ENCODE measurements around the gene RNF40. TPM values are rescaled to one million over a fixed set of nuclear protein-coding genes. Genes with fewer than 3 reads are reported as not detected.
A peak's percentile ranks its signal among the peaks of the same experiment; 100 is the strongest.

The RNF40 gene
- total and polyA plus RNA-seq, 2 of the 8 experiments (the other 6 are each of a cell fraction or from before 2014, with no cell fraction given), result 38.5 to 68.7 TPM

- Histone ChIP-seq H2AK5ac (ENCODE audit: low read depth, low read length) (no peak overlapping the region), H4K91ac (replicated peaks; ENCODE audit: insufficient read length, low read length) (no peak overlapping the region), H2BK12ac (ENCODE audit: low read depth, low read length) (no peak overlapping the region), H3K23ac (ENCODE audit: insufficient read length) (no peak overlapping the region), H3K14ac (ENCODE audit: insufficient read length) (no peak overlapping the region), H3K56ac (replicated peaks; ENCODE audit: insufficient read length, low read depth, low read length) (no peak overlapping the region), H3K79me1 (ENCODE audit: low read depth, low read length) (no peaks in the 10 kb centered on the region; the same call in none of the 2 replicates), H3K4me1 (replicated peaks in 1 of 4; ENCODE audit: control insufficient read depth in 3 of 4, insufficient read depth in 4 of 4, low read length in 3 of 4) (peaks cover 0 to 11% (median 3%) of the 10 kb centered on the region in 4 experiments; a peak in 5 of 7 replicates), H3K4me3 (ENCODE audit: extremely low read depth in 1 of 4, insufficient read depth in 2 of 4, low read depth in 3 of 4, low read length in 4 of 4) (no peak overlapping the region), H2BK15ac (ENCODE audit: low read length) (no peak overlapping the region), H3K27me3 (replicated peaks in 1 of 4; ENCODE audit: control insufficient read depth in 3 of 4, extremely low read depth in 1 of 4, insufficient read depth in 3 of 4, low read length in 3 of 4) (no peaks in the 10 kb centered on the region; a peak in 1 of 7 replicates), H2BK120ac (replicated peaks; ENCODE audit: low read depth, low read length) (no peak overlapping the region), H4K8ac (ENCODE audit: extremely low read depth, insufficient read depth, low read length) (no peak overlapping the region), H3K36me3 (ENCODE audit: control insufficient read depth in 2 of 4, insufficient read depth in 4 of 4, low read length in 3 of 4) (peaks cover 11 to 25% (median 17%) of the 10 kb centered on the region in 4 experiments; a peak in 6 of 8 replicates), H3K4ac (replicated peaks; ENCODE audit: insufficient read length, low read depth, low read length) (no peak overlapping the region), H3K9me3 (ENCODE audit: insufficient read depth in 2 of 2, low read depth in 1 of 2, low read length in 1 of 2) (no peaks in the 10 kb centered on the region), H4K20me1 (replicated peaks in 1 of 2; ENCODE audit: control insufficient read depth in 1 of 2, insufficient read depth in 2 of 2, low read length in 2 of 2) (peaks cover 0 to 9% of the 10 kb centered on the region in 2 experiments), H2BK20ac (ENCODE audit: low read length) (no peak overlapping the region), H3K23me2 (ENCODE audit: low read depth, low read length) (peaks cover 4% of the 10 kb centered on the region; the same call in 1 of the 2 replicates), H3K4me2 (ENCODE audit: insufficient read depth in 1 of 2, low read depth in 2 of 2, low read length in 2 of 2) (no peak overlapping the region), H2BK5ac (ENCODE audit: low read depth, low read length) (no peak overlapping the region), H3K79me2 (ENCODE audit: control insufficient read depth in 1 of 2, insufficient read depth in 2 of 2, low read length in 2 of 2) (peaks cover 0 to 2% of the 10 kb centered on the region in 2 experiments; a peak in 2 of 4 replicates), H3K9ac (replicated peaks in 1 of 4; ENCODE audit: extremely low read depth in 1 of 4, low read depth in 3 of 4, low read length in 3 of 4) (no peak overlapping the region), H4K5ac (ENCODE audit: insufficient read length, low read depth, low read length) (no peak overlapping the region), H3K27ac (ENCODE audit: low read depth, low read length) (no peak overlapping the region), H3K18ac (ENCODE audit: extremely low read depth, low read length) (no peak overlapping the region), H2AFZ (ENCODE audit: low read length) (no peak overlapping the region)
- 95% methylated on average over 3 of the region's 3 CpGs; no CpG with 5 or more reads in 1 of the 2 experiments for WGBS, 2 experiments (ENCODE audit: extremely low coverage in 1 of 2, insufficient coverage in 1 of 2, insufficient read length in 1 of 2, insufficient replicate concordance in 2 of 2, low coverage in 1 of 2, low lambda C conversion rate in 2 of 2, missing lambda C conversion rate in 1 of 2)
- TF ChIP-seq POLR2A (IDR thresholded peaks at IDR 0.05; ENCODE audit: control extremely low read depth in 1 of 2, low read depth in 2 of 2, low read length in 2 of 2), result peak in 1 of 2 experiments; percentile 33; a peak in 1 of 3 replicates
- no peak for TF ChIP-seq ASH2L (IDR thresholded peaks at IDR 0.05; ENCODE audit: low read length)
- no peak for TF ChIP-seq TEAD4 (IDR thresholded peaks at IDR 0.05; ENCODE audit: low read depth, low read length)
- CTCF ChIA-PET (ENCODE audit: partially characterized antibody), result interaction anchor here (0.9 to 1.0 kb wide), 2 partner anchors 13 to 120 kb away, joined by 3 read pairs; no protein-coding TSS in a partner anchor
- POLR2A ChIA-PET (ENCODE audit: partially characterized antibody), result interaction anchor here (0.9 to 2.6 kb wide), 7 partner anchors 9 to 26 kb away, joined by 3 to 9 read pairs (median 4); no protein-coding TSS in a partner anchor
- FAIRE-seq, result no peak
- DNase-seq (ENCODE audit: low read depth in 1 of 2, low spot score in 2 of 2), result no peak
These were observed 17.9 kb downstream of the RNF40 start for GRCh38 chr16:30780021-30780420.

Data from H1 (cell line).